Endothelial cell of umbilical vein (primary cell): Measurements from ENCODE around the gene RBM4. TPM values are rescaled to one million over a fixed set of nuclear protein-coding genes. Genes with fewer than 3 reads are reported as not detected.

Experiments used
- BruUV-seq: library from RNA; stranded (reverse); fragments of 400-500 nt; replicated peaks from 2 replicates; lab custom pipeline; 2021; lab: Mats Ljungman, UMichigan
- CTCF ChIA-PET: fragments of 300-600, 350-600 bp; sonication (Branson Sonifier 250); formaldehyde crosslinking; loops from one replicate; lab custom pipeline; 2021; ENCODE audit warnings: antibody characterized with exemption, inconsistent platforms; lab: Charles Lee
- POLR2A ChIA-PET: fragments of 300-600, 350-600 bp; sonication (Branson Sonifier 250); formaldehyde crosslinking; loops from one replicate; lab custom pipeline; 2021; ENCODE audit warnings: antibody characterized with exemption, inconsistent platforms; lab: Charles Lee
- DNase-seq: peaks from one replicate; pipeline ENCODE4 v3.0.0-alpha.2; 2011; ENCODE audit warnings: low read depth, low spot score
- FAIRE-seq: peaks from 2 replicates; lab custom pipeline; 2011; peaks lifted over from hg19 to GRCh38; lab: Jason Lieb, UNC
- H2AFZ ChIP-seq: 2 replicates; pipeline ENCODE4 v1.6.0; 2012; ENCODE audit warnings: low read depth, low read length, control low read depth, inconsistent platforms
- H3K27ac ChIP-seq: 2 replicates; pipeline ENCODE4 v1.5.1; 2011; ENCODE audit warnings: low read depth, mild to moderate bottlenecking, control low read depth, low read length, moderate library complexity; ENCODE audit not compliant: insufficient read depth
- H3K27me3 ChIP-seq, 2 experiments: 2 replicates each; pipeline versions ENCODE4 v1.6.0 to v1.6.1; 2011; ENCODE audit warnings: low read length in 2 of 2, mixed read lengths in 1 of 2; ENCODE audit not compliant: control insufficient read depth in 2 of 2, insufficient read depth in 2 of 2
- H3K36me3 ChIP-seq, 2 experiments: 2 replicates in 1 of 2; 3 replicates in 1 of 2; pipeline ENCODE4 v1.5.1; 2011; ENCODE audit warnings: low read length in 2 of 2, mild to moderate bottlenecking in 1 of 2, moderate library complexity in 1 of 2; ENCODE audit not compliant: control insufficient read depth in 2 of 2, insufficient read depth in 2 of 2; ENCODE audit errors: extremely low read depth in 1 of 2
- H3K4me1 ChIP-seq: 3 replicates; pipeline ENCODE4 v1.5.1; 2011; ENCODE audit warnings: mild to moderate bottlenecking, low read length; ENCODE audit not compliant: control insufficient read depth, insufficient read depth; ENCODE audit errors: extremely low read depth
- H3K4me2 ChIP-seq: 2 replicates; pipeline ENCODE4 v1.6.1; 2011; ENCODE audit warnings: low read length, control low read depth, mixed read lengths; ENCODE audit not compliant: insufficient read depth
- H3K4me3 ChIP-seq, 3 experiments: fragments of 200-600 bp in 1 of 3; sonication (generic), shearing (Covaris generic) in 1 of 3; replicated peaks in 1 of 3; 2 replicates each; pipeline ENCODE4 v1.5.1; 2011 to 2016; ENCODE audit warnings: control low read depth in 3 of 3, low read length in 3 of 3, mild to moderate bottlenecking in 2 of 3, inconsistent platforms in 1 of 3, low read depth in 1 of 3, moderate library complexity in 1 of 3; ENCODE audit not compliant: insufficient read depth in 1 of 3
- H3K79me2 ChIP-seq: 2 replicates; pipeline ENCODE4 v1.6.0; 2012; ENCODE audit warnings: low read length, inconsistent platforms; ENCODE audit not compliant: control insufficient read depth, insufficient read depth
- H3K9ac ChIP-seq: replicated peaks from 2 replicates; pipeline ENCODE3; 2011; ENCODE audit warnings: low read length, control low read depth; ENCODE audit not compliant: insufficient read depth; ENCODE audit errors: extremely low read depth
- H3K9me1 ChIP-seq: replicated peaks from 3 replicates; pipeline ENCODE4 v1.6.0; 2011; ENCODE audit warnings: mild to moderate bottlenecking, low read length; ENCODE audit not compliant: control insufficient read depth, insufficient read depth; ENCODE audit errors: extremely low read depth
- H3K9me3 ChIP-seq: replicated peaks from 2 replicates; pipeline ENCODE4 v1.5.1; 2012; ENCODE audit warnings: low read length, inconsistent platforms; ENCODE audit not compliant: control insufficient read depth, insufficient read depth
- H4K20me1 ChIP-seq: replicated peaks from 2 replicates; pipeline ENCODE3; 2011; ENCODE audit warnings: mild to moderate bottlenecking, low read length; ENCODE audit not compliant: control insufficient read depth, insufficient read depth; ENCODE audit errors: extremely low read depth
- FOS ChIP-seq: IDR thresholded peaks from 2 replicates; pipeline ENCODE4 v1.6.1; 2011; ENCODE audit warnings: mild to moderate bottlenecking, low read length, moderate library complexity, borderline replicate concordance; ENCODE audit not compliant: insufficient read depth
- GATA2 ChIP-seq: IDR thresholded peaks from 2 replicates; pipeline ENCODE4 v1.7.0; 2011; ENCODE audit warnings: low read depth, mild to moderate bottlenecking, moderate library complexity, mixed read lengths, low read length; ENCODE audit not compliant: insufficient read length, insufficient read depth
- JUN ChIP-seq: IDR thresholded peaks from 2 replicates; pipeline ENCODE4 v1.6.1; 2011; ENCODE audit warnings: borderline replicate concordance, low read depth; ENCODE audit not compliant: insufficient read length, insufficient read depth
- POLR2A ChIP-seq: IDR thresholded peaks from 2 replicates; pipeline ENCODE4 v1.6.1; 2012; ENCODE audit warnings: low read depth, mild to moderate bottlenecking, control low read depth, low read length
- POLR2AphosphoS5 ChIP-seq: IDR thresholded peaks from 2 replicates; pipeline ENCODE4 v1.6.1; 2012; ENCODE audit warnings: low read depth, mild to moderate bottlenecking, control low read depth, low read length, moderate library complexity; ENCODE audit not compliant: insufficient read depth
- dilution Hi-C: fragments of 300-500 bp; cut with MboI; formaldehyde crosslinking; loops from one replicate; pipeline ENCODE4 v1.15.0; 2019; ENCODE audit warnings: low sequenced_read_pairs; ENCODE audit not compliant: extremely low pct_ligation_motif_present
- intact Hi-C: fragments of 100-400 bp; cut with micrococcal nuclease; formaldehyde crosslinking; loops from one replicate; pipeline ENCODE4 v1.10.0; 2022
- polyA plus RNA-seq, 4 experiments: library from polyadenylated mRNA; depleted of rRNA in 3 of 4; stranded (reverse) in 3 of 4; unstranded in 1 of 4; fragments of >200 nt; gene quantifications; 2 replicates each; pipeline versions ENCODE4 v1.2.1 to v1.2.3, GENCODE V29; 2011 to 2012; ENCODE audit warnings: missing spikeins in 1 of 4
- total RNA-seq: library from RNA; stranded (reverse); gene quantifications from 2 replicates; pipeline ENCODE4 v1.2.3, GENCODE V29; 2021
- TF ChIP-seq, protein P1 (sequence below), 2 donors: IDR thresholded peaks; 1 replicate in 1 of 2; 2 replicates in 1 of 2; pipeline ENCODE4 v1.5.1; 2011; ENCODE audit warnings: low read length in 2 of 2, mild to moderate bottlenecking in 2 of 2, moderate library complexity in 2 of 2, control low read depth in 1 of 2, inconsistent platforms in 1 of 2, low read depth in 1 of 2; ENCODE audit not compliant: insufficient read depth in 1 of 2; ENCODE audit errors: extremely low read depth in 1 of 2
- TF ChIP-seq, protein P2 (sequence below): IDR thresholded peaks from 2 replicates; pipeline ENCODE4 v1.6.1; 2011; ENCODE audit not compliant: insufficient read depth, insufficient read length

The RBM4 gene
- total and polyA plus RNA-seq, 2 donors (not counting 3 experiments of a cell fraction or from before 2014, with no cell fraction given), result 153 to 361 TPM

DNA sequence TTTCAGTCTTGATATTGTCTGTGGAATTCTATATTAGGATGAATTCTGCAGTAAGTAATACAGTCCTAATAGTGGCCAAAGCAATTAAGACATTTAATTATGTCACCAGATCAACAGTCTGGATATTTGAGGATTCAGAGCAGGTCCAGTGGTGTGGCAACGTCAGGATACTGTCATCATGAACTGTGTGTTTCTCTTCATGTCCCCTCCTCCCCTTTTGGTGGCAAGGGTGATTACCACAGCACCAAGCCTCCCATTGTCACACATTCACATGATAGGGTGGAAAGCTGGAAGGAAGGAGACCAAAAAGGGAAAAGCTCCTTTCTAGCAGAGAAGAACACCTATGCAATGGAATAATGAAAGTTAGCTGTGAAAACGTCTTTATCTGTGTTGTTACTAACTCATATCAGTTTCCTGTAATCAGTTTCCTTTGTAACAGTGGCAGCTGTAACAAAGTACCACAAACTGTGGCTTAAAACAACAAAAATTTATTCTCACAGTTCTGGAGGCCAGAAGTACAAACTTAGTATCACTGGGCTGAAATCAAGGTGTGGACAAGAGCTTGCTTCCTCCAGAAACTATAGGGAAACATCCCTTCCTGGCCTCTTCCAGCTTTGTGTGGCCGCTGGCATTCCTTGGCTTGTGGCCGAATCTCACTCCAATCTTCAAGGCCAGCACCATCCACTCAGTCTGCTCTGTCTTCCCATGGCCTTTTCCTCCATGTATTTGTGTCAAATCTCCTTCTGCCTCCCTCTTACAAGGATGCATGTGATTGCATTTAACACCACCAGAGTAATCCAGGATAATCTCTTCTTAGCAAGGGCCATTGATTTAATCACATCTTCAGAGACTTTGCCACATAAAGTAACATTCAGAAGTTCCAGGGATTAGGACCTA is 28.5 kb upstream of the RBM4 start:
- Histone ChIP-seq H3K4me3 (no peak overlapping the region), H3K9me1 (no peaks in the 10 kb centered on the region), H2AFZ (no peak overlapping the region), H3K27me3 (no peaks in the 10 kb centered on the region), H3K9me3 (no peaks in the 10 kb centered on the region), H3K9ac (no peak overlapping the region), H3K4me1 (peaks cover 3% of the 10 kb centered on the region), H4K20me1 (no peaks in the 10 kb centered on the region), H3K36me3 (peaks cover 2 to 6% of the 10 kb centered on the region in 2 experiments), H3K79me2 (no peaks in the 10 kb centered on the region), H3K27ac (no peak overlapping the region), H3K4me2 (no peak overlapping the region)
- CTCF ChIA-PET, result interaction anchor here (1.5 to 1.7 kb wide), 2 partner anchors 13 to 68 kb away, joined by 3 to 4 read pairs; no protein-coding TSS in a partner anchor
- dilution Hi-C loops (no loop called here), intact Hi-C loops (no loop called here)
- no TSS peak for BruUV-seq
- POLR2A ChIA-PET, result no interaction called here
- no peak for DNase-seq
- TF ChIP-seq JUN, result no peak
- no peak for TF ChIP-seq POLR2A
- TF ChIP-seq, protein P1, sequence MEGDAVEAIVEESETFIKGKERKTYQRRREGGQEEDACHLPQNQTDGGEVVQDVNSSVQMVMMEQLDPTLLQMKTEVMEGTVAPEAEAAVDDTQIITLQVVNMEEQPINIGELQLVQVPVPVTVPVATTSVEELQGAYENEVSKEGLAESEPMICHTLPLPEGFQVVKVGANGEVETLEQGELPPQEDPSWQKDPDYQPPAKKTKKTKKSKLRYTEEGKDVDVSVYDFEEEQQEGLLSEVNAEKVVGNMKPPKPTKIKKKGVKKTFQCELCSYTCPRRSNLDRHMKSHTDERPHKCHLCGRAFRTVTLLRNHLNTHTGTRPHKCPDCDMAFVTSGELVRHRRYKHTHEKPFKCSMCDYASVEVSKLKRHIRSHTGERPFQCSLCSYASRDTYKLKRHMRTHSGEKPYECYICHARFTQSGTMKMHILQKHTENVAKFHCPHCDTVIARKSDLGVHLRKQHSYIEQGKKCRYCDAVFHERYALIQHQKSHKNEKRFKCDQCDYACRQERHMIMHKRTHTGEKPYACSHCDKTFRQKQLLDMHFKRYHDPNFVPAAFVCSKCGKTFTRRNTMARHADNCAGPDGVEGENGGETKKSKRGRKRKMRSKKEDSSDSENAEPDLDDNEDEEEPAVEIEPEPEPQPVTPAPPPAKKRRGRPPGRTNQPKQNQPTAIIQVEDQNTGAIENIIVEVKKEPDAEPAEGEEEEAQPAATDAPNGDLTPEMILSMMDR (IDR thresholded peaks at IDR 0.05; ENCODE audit: extremely low read depth in 1 of 2, insufficient read depth in 1 of 2, low read depth in 1 of 2, low read length in 2 of 2), result no peak
- TF ChIP-seq, protein P2, sequence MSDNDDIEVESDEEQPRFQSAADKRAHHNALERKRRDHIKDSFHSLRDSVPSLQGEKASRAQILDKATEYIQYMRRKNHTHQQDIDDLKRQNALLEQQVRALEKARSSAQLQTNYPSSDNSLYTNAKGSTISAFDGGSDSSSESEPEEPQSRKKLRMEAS, result no peak
- TF ChIP-seq GATA2, result no peak
- no peak for TF ChIP-seq POLR2AphosphoS5
- no peak for TF ChIP-seq FOS
- no peak for FAIRE-seq
